ENCODE measurements around the gene ZC3H7B. TPM values are rescaled to one million over a fixed set of nuclear protein-coding genes. Genes with fewer than 3 reads are reported as not detected.
A peak's percentile ranks its signal among the peaks of the same experiment; 100 is the strongest.

Gene ZC3H7B
- total and polyA plus RNA-seq, 2 experiments from 2014 or later, result 5.7 to 61.5 TPM

- ATAC-seq (no peak), DNase-seq (ENCODE audit: low spot score) (no peak)
- H3K36me3 ChIP-seq (ENCODE audit: insufficient read depth), result peaks cover 42% of the 10 kb centered on the region
- H4K20me1 ChIP-seq (replicated peaks; ENCODE audit: insufficient read depth), result peaks cover 45% of the 10 kb centered on the region
- TF ChIP-seq STAT1 (IDR thresholded peaks at IDR 0.05; ENCODE audit: unreplicated experiment), result no peak
- TF ChIP-seq ZNF462 (CRISPR knock-in tag; IDR thresholded peaks at IDR 0.05), result no peak
- no peak for TF ChIP-seq ZNF331 (CRISPR knock-in tag; IDR thresholded peaks at IDR 0.05; ENCODE audit: low read depth)
- TF ChIP-seq EZH2phosphoT487 (IDR thresholded peaks at IDR 0.05; ENCODE audit: unreplicated experiment), result no peak
- peaks cover 31% of the 10 kb centered on the region for H3K4me1 ChIP-seq (ENCODE audit: insufficient read depth)
- Mint-ChIP-seq H3K4me3 (peak overlapping the region; percentile 86), H3K27me3 (ENCODE audit: insufficient read depth, low read depth, poor library complexity) (peaks cover 8% of the 10 kb centered on the region), H3K4me1 (peaks cover 33% of the 10 kb centered on the region), H3K27ac (peak overlapping the region; percentile 56; the same call in 1 of the 2 replicates), H3K36me3 (ENCODE audit: low read depth) (peaks cover 52% of the 10 kb centered on the region), H3K9me3 (no peaks in the 10 kb centered on the region)
- H3K4me3 ChIP-seq, result peak overlapping the region; percentile 91
- no peaks in the 10 kb centered on the region for H3K27me3 ChIP-seq (ENCODE audit: insufficient read depth)
- H3K9me2 ChIP-seq (ENCODE audit: insufficient read depth), result no peaks in the 10 kb centered on the region
- H3K27ac ChIP-seq (ENCODE audit: low read depth), result peak overlapping the region; percentile 63
- H3F3A ChIP-seq (replicated peaks; ENCODE audit: low read depth), result peaks cover 17% of the 10 kb centered on the region
- no peak overlapping the region for H2AFZ ChIP-seq
- H3K4me2 ChIP-seq, result peak overlapping the region; percentile 98; the same call in 1 of the 2 replicates
- H3K79me2 ChIP-seq (replicated peaks; ENCODE audit: insufficient read depth), result peaks cover 57% of the 10 kb centered on the region
Measured at GRCh38 chr22:41284465-41284864, 16.9 kb upstream of the ZC3H7B start.

GRCh38 chr22:41285441-41285819 lies 15.9 kb upstream of the ZC3H7B start:
- Mint-ChIP-seq H3K36me3 (ENCODE audit: low read depth) (peaks cover 42% of the 10 kb centered on the region), H3K27ac (peak overlapping the region; percentile 95), H3K9me3 (no peaks in the 10 kb centered on the region), H3K4me3 (peak overlapping the region; percentile 86), H3K4me1 (peaks cover 41% of the 10 kb centered on the region), H3K27me3 (ENCODE audit: insufficient read depth, low read depth, poor library complexity) (peaks cover 8% of the 10 kb centered on the region)
- peak; percentile 61 for DNase-seq (ENCODE audit: low spot score)
- Histone ChIP-seq H3K4me1 (ENCODE audit: insufficient read depth) (peaks cover 41% of the 10 kb centered on the region), H3K4me2 (peak overlapping the region; percentile 98), H3K27ac (ENCODE audit: low read depth) (peak overlapping the region; percentile 63), H2AFZ (no peak overlapping the region), H3K27me3 (ENCODE audit: insufficient read depth) (no peaks in the 10 kb centered on the region), H3K4me3 (peak overlapping the region; percentile 91), H3K9me2 (ENCODE audit: insufficient read depth) (no peaks in the 10 kb centered on the region), H3F3A (replicated peaks; ENCODE audit: low read depth) (peaks cover 22% of the 10 kb centered on the region), H3K36me3 (ENCODE audit: insufficient read depth) (peaks cover 32% of the 10 kb centered on the region), H4K20me1 (replicated peaks; ENCODE audit: insufficient read depth) (peaks cover 45% of the 10 kb centered on the region), H3K79me2 (replicated peaks; ENCODE audit: insufficient read depth) (peaks cover 54% of the 10 kb centered on the region)
- peak; percentile 14 for ATAC-seq
- TF ChIP-seq CREB1 (CRISPR knock-in tag; IDR thresholded peaks at IDR 0.05; ENCODE audit: low read depth) (peak; percentile 25; the same call in 1 of the 2 replicates), ZNF114 (CRISPR knock-in tag; IDR thresholded peaks at IDR 0.05) (no peak)
